PC-3 (cell line): ENCODE results near the gene POLR2F. TPM values are rescaled to one million over a fixed set of nuclear protein-coding genes. Genes with fewer than 3 reads are reported as not detected.

Experiments used
- ATAC-seq: fragments of 200-7000 bp; cut with Tn5 transposase; 2 replicates; pipeline ENCODE4 v1.9.1; 2020; ENCODE audit warnings: mild to moderate bottlenecking, moderate library complexity
- BruUV-seq: library from RNA; stranded (reverse); fragments of 400-500 nt; replicated peaks from 2 replicates; lab custom pipeline; 2021; lab: Mats Ljungman, UMichigan
- CTCF ChIA-PET: fragments of 300-600 bp; sonication (Branson Sonifier 250); formaldehyde crosslinking; loops from one replicate; lab custom pipeline; 2022; ENCODE audit warnings: antibody characterized with exemption; lab: Charles Lee
- POLR2A ChIA-PET: fragments of 300-600 bp; sonication (Branson Sonifier 250); formaldehyde crosslinking; loops from one replicate; lab custom pipeline; 2022; ENCODE audit warnings: antibody characterized with exemption; ENCODE audit not compliant: unreplicated experiment; lab: Charles Lee
- DNase-seq: peaks from one replicate; pipeline ENCODE4 v3.0.0-alpha.2; 2015
- H2AFZ ChIP-seq: fragments of 300-600 bp; sonication (generic); 2 replicates; pipeline ENCODE4 v1.6.0; 2016; ENCODE audit warnings: antibody characterized with exemption, low read length
- H3F3A ChIP-seq: fragments of 300-600 bp; sonication (generic); one replicate; pipeline ENCODE4 v1.6.0; 2017; ENCODE audit warnings: antibody characterized with exemption, low read length, control low read depth, mild to moderate bottlenecking; ENCODE audit not compliant: unreplicated experiment
- H3K27ac ChIP-seq: fragments of 300-600 bp; sonication (generic); 2 replicates; pipeline ENCODE4 v1.5.1; 2016; ENCODE audit warnings: mild to moderate bottlenecking, low read length
- H3K27me3 ChIP-seq: fragments of 300-600 bp; sonication (generic); 2 replicates; pipeline ENCODE4 v1.6.1; 2016; ENCODE audit warnings: low read length, mixed read lengths
- H3K36me3 ChIP-seq: fragments of 300-600 bp; sonication (generic); 2 replicates; pipeline ENCODE4 v1.6.1; 2016; ENCODE audit warnings: low read depth, mixed run types, low read length, mixed read lengths
- H3K4me1 ChIP-seq: fragments of 300-600 bp; sonication (generic); 2 replicates; pipeline ENCODE4 v1.5.1; 2016; ENCODE audit warnings: low read length; ENCODE audit not compliant: insufficient read depth
- H3K4me2 ChIP-seq: fragments of 300-600 bp; sonication (generic); 2 replicates; pipeline ENCODE4 v1.6.0; 2016; ENCODE audit warnings: low read length
- H3K4me3 ChIP-seq: fragments of 300-600 bp; sonication (generic); 2 replicates; pipeline ENCODE4 v1.5.1; 2016; ENCODE audit warnings: mild to moderate bottlenecking, low read length, mixed read lengths
- H3K79me2 ChIP-seq: fragments of 300-600 bp; sonication (generic); 2 replicates; pipeline ENCODE4 v1.6.1; 2017; ENCODE audit warnings: low read length, mixed read lengths
- H3K9ac ChIP-seq: fragments of 300-600 bp; sonication (generic); 2 replicates; pipeline ENCODE4 v1.6.0; 2016; ENCODE audit warnings: mild to moderate bottlenecking, low read length
- H3K9me2 ChIP-seq: fragments of 300-600 bp; sonication (generic); replicated peaks from 2 replicates; pipeline ENCODE4 v1.6.1; 2016; ENCODE audit warnings: mixed run types, low read length, mixed read lengths
- H3K9me3 ChIP-seq: fragments of 300-600 bp; sonication (generic); 2 replicates; pipeline ENCODE4 v1.6.1; 2016; ENCODE audit warnings: low read length, mixed read lengths
- H4K20me1 ChIP-seq: fragments of 300-600 bp; sonication (generic); 2 replicates; pipeline ENCODE4 v1.6.1; 2016; ENCODE audit warnings: low read length, mixed read lengths
- CTCF ChIP-seq: fragments of 300-600 bp; sonication (generic); conservative IDR thresholded peaks from 2 replicates; pipeline ENCODE4 v1.5.1; 2017; ENCODE audit warnings: antibody characterized with exemption, low read depth, mild to moderate bottlenecking, low read length
- EZH2 ChIP-seq: fragments of 300-600 bp; sonication (generic); IDR thresholded peaks from one replicate; pipeline ENCODE4 v1.6.1; 2017; ENCODE audit warnings: antibody characterized with exemption, mild to moderate bottlenecking, low read length; ENCODE audit not compliant: unreplicated experiment
- EZH2phosphoT487 ChIP-seq: fragments of 300-600 bp; sonication (generic); IDR thresholded peaks from 2 replicates; pipeline ENCODE4 v1.6.1; 2018; ENCODE audit warnings: mild to moderate bottlenecking, antibody characterized with exemption, low read length, borderline replicate concordance
- intact Hi-C: fragments of 100-400 bp; cut with micrococcal nuclease; formaldehyde crosslinking; loops from 2 replicates; pipeline ENCODE4 v1.9.0; 2023
- total RNA-seq: library from RNA; depleted of rRNA; stranded (reverse); fragments of >200 nt; gene quantifications from 2 replicates; pipeline ENCODE4 v1.2.3, GENCODE V29; 2014

The POLR2F gene
- total RNA-seq, 1 experiment from 2014 or later, result 177 TPM

- peak within 1 kb of the TSS; percentile 96 for H3K4me2 ChIP-seq
- peak; percentile 76 for DNase-seq
- H3K36me3 ChIP-seq, result no peaks in the 10 kb centered on the region
- peak; percentile 82 for ATAC-seq
- no peaks in the 10 kb centered on the region for H4K20me1 ChIP-seq
- no TSS peak for BruUV-seq
- H3K4me1 ChIP-seq, result peaks cover 25% of the 10 kb centered on the region
- intact Hi-C loops, result no loop called here
- TF ChIP-seq EZH2, result no peak
- TF ChIP-seq CTCF, result no peak
- no peak for TF ChIP-seq EZH2phosphoT487
- peak within 1 kb of the TSS; percentile 86 for H3K9ac ChIP-seq
- H3F3A ChIP-seq, result no peaks in the 10 kb centered on the region
- H3K4me3 ChIP-seq, result peak within 1 kb of the TSS; percentile 89
- POLR2A ChIA-PET, result interaction anchor here (0.6 to 0.9 kb wide), 4 partner anchors 10 to 313 kb away, joined by 3 to 22 read pairs (median 6); no protein-coding TSS in a partner anchor
- no peaks in the 10 kb centered on the region for H3K9me3 ChIP-seq
- CTCF ChIA-PET, result interaction anchor here (0.5 to 1.5 kb wide), 5 partner anchors 18 to 151 kb away, joined by 3 to 9 read pairs (median 4); partner anchors contain the start of genes GCAT and PICK1
- peak within 1 kb of the TSS; percentile 98 for H3K27ac ChIP-seq
- H3K9me2 ChIP-seq, result no peaks in the 10 kb centered on the region
- peak within 1 kb of the TSS; percentile 86 for H2AFZ ChIP-seq
- H3K27me3 ChIP-seq, result no peaks in the 10 kb centered on the region
- peaks cover 23% of the 10 kb centered on the region for H3K79me2 ChIP-seq
Observed at GRCh38 chr22:37905534-37906363, 47.8 kb upstream of the POLR2F start, which contains the start of gene MICALL1. TSS of gene MICALL1 (plus strand) at chr22:37906297. CDS start at chr22:37906423, 126 bp downstream.

- POLR2A ChIA-PET, result interaction anchor here (0.7 to 0.9 kb wide), 2 partner anchors 10 to 312 kb away, joined by 3 to 10 read pairs; no protein-coding TSS in a partner anchor
- BruUV-seq, result no TSS peak
- peak; percentile 7; the same call in 1 of the 2 replicates for ATAC-seq
- Histone ChIP-seq H3K9ac (peak overlapping the region; percentile 66), H3K27me3 (no peaks in the 10 kb centered on the region), H3K4me1 (peaks cover 25% of the 10 kb centered on the region), H3K4me3 (peak overlapping the region; percentile 89), H4K20me1 (no peaks in the 10 kb centered on the region), H3K4me2 (peak overlapping the region; percentile 96), H2AFZ (peak overlapping the region; percentile 9; the same call in 1 of the 2 replicates), H3F3A (no peaks in the 10 kb centered on the region), H3K9me2 (no peaks in the 10 kb centered on the region), H3K79me2 (peaks cover 23% of the 10 kb centered on the region), H3K9me3 (no peaks in the 10 kb centered on the region), H3K36me3 (no peaks in the 10 kb centered on the region), H3K27ac (no peak overlapping the region)
- DNase-seq, result no peak
- intact Hi-C loops, result no loop called here
- no peak for TF ChIP-seq CTCF
- TF ChIP-seq EZH2phosphoT487, result no peak
- no peak for TF ChIP-seq EZH2
- CTCF ChIA-PET, result interaction anchor here (0.5 to 1.5 kb wide), 3 partner anchors 28 to 151 kb away, joined by 3 to 9 read pairs (median 3); partner anchors contain the start of genes GCAT and PICK1
Observed at GRCh38 chr22:37906364-37907008, 47.0 kb upstream of the POLR2F start.
